Retina (tissue), 1 donor: ENCODE measurements around the gene EEPD1.

Experiments
- DNase-seq: peaks from one replicate; pipeline ENCODE4 v3.0.0-alpha.2; 2016

Gene EEPD1

GRCh38 chr7:36262309-36263094 lies 109.4 kb downstream of the EEPD1 start:
- no peak for DNase-seq

- no peak for DNase-seq
These were observed 110.0 kb downstream of the EEPD1 start for GRCh38 chr7:36263095-36263484.

- DNase-seq = no peak
These were observed 111.2 kb downstream of the EEPD1 start for GRCh38 chr7:36264123-36264801.

- DNase-seq = no peak
These were observed 112.0 kb downstream of the EEPD1 start for GRCh38 chr7:36264913-36265516.

- DNase-seq = no peak
These were observed 112.6 kb downstream of the EEPD1 start for GRCh38 chr7:36265680-36266079.

- no peak for DNase-seq
These were observed 113.1 kb downstream of the EEPD1 start for GRCh38 chr7:36266190-36266589.

- no peak for DNase-seq
These were observed 113.6 kb downstream of the EEPD1 start for GRCh38 chr7:36266683-36267082.

- DNase-seq = no peak
These were observed 119.1 kb downstream of the EEPD1 start for GRCh38 chr7:36272211-36272566.

- DNase-seq = peak; percentile 62
These were observed 119.7 kb downstream of the EEPD1 start for GRCh38 chr7:36272567-36273269.

GRCh38 chr7:36273836-36274235 lies 120.8 kb downstream of the EEPD1 start:
- DNase-seq = no peak

- DNase-seq = no peak
These were observed 122.8 kb downstream of the EEPD1 start for GRCh38 chr7:36275735-36276284.

GRCh38 chr7:36276428-36277248 lies 123.6 kb downstream of the EEPD1 start:
- DNase-seq = no peak

GRCh38 chr7:36277249-36277542 lies 124.1 kb downstream of the EEPD1 start:
- no peak for DNase-seq

- DNase-seq = no peak
These were observed 125.1 kb downstream of the EEPD1 start for GRCh38 chr7:36278069-36278619.

- DNase-seq = no peak
These were observed 125.6 kb downstream of the EEPD1 start for GRCh38 chr7:36278620-36279172.

- DNase-seq = no peak
These were observed 126.3 kb downstream of the EEPD1 start for GRCh38 chr7:36279200-36279925.

- DNase-seq = no peak
These were observed 126.9 kb downstream of the EEPD1 start for GRCh38 chr7:36279926-36280315.

- no peak for DNase-seq
These were observed 128.1 kb downstream of the EEPD1 start for GRCh38 chr7:36280840-36281812.

GRCh38 chr7:36281945-36282717 lies 129.1 kb downstream of the EEPD1 start:
- no peak for DNase-seq
